ENCODE data around the gene ARAP3. TPM values are rescaled to one million over a fixed set of nuclear protein-coding genes. Genes with fewer than 3 reads are reported as not detected.

Gene ARAP3
- total and polyA plus RNA-seq, 8 donors, result 1.2 to 11.9 (median 2.3) TPM

DNA sequence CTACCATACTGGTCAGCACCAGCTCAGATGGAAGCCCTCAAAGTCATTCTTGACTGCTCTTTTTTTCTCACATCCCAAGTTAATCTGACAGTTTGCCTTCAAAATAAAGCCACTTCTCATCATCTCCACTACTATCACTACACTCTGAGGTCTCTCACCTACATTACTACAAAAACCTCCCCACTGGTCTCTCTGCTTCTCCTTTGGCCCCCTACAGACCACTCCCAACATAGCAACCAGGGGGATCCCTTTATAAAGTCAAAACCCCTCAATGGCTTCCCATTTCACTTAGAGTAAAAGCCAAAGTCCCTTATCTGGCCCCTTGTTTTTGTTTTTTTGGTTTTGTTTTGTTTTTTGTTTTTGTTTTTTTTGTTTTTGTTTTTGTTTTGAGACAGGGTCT, 4.6 kb downstream of the ARAP3 start:
- Histone ChIP-seq H3K27ac (no peak overlapping the region), H3K36me3 (no peaks in the 10 kb centered on the region), H3K27me3 (no peaks in the 10 kb centered on the region), H3K9me3 (no peaks in the 10 kb centered on the region), H3K4me3 (no peak overlapping the region), H3K4me1 (no peaks in the 10 kb centered on the region)
- TF ChIP-seq, protein P1, sequence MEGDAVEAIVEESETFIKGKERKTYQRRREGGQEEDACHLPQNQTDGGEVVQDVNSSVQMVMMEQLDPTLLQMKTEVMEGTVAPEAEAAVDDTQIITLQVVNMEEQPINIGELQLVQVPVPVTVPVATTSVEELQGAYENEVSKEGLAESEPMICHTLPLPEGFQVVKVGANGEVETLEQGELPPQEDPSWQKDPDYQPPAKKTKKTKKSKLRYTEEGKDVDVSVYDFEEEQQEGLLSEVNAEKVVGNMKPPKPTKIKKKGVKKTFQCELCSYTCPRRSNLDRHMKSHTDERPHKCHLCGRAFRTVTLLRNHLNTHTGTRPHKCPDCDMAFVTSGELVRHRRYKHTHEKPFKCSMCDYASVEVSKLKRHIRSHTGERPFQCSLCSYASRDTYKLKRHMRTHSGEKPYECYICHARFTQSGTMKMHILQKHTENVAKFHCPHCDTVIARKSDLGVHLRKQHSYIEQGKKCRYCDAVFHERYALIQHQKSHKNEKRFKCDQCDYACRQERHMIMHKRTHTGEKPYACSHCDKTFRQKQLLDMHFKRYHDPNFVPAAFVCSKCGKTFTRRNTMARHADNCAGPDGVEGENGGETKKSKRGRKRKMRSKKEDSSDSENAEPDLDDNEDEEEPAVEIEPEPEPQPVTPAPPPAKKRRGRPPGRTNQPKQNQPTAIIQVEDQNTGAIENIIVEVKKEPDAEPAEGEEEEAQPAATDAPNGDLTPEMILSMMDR (IDR thresholded peaks at IDR 0.05), result no peak
- DNase-seq (no peak), ATAC-seq (no peak), FAIRE-seq (no peak)
- intact Hi-C loops (cut with DNase I), result no loop called here

DNA sequence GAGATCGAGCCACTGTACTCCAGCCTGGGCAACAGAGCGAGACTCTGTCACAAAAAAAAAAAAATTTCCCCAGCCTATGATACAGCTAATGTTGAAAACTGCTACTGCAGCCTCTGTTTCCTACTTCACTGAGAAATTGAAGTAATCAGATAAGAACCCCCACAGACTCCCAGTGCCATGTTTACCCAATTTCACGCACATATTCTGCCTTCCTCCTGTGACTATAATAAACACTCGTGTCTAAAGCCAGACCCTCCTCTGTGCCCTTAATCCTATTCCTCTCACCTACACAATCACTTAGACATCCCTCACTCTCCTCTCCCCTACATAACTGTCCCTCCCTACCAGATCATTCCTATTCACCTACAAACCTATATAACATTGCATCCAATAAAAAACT, 6.4 kb downstream of the ARAP3 start:
- 72 to 83% methylated on average over 4 of the region's 4 CpGs for WGBS, 2 donors
- H3K4me1 ChIP-seq, result no peaks in the 10 kb centered on the region
- H3K27me3 ChIP-seq, result no peaks in the 10 kb centered on the region
- no peak for ATAC-seq
- FAIRE-seq, result no peak
- no peak overlapping the region for H3K27ac ChIP-seq
- TF ChIP-seq, protein P1 (IDR thresholded peaks at IDR 0.05), result no peak
- intact Hi-C loops (cut with DNase I), result no loop called here
- no peaks in the 10 kb centered on the region for H3K9me3 ChIP-seq
- DNase-seq, result no peak
- H3K4me3 ChIP-seq, result no peak overlapping the region
- no peaks in the 10 kb centered on the region for H3K36me3 ChIP-seq

DNA sequence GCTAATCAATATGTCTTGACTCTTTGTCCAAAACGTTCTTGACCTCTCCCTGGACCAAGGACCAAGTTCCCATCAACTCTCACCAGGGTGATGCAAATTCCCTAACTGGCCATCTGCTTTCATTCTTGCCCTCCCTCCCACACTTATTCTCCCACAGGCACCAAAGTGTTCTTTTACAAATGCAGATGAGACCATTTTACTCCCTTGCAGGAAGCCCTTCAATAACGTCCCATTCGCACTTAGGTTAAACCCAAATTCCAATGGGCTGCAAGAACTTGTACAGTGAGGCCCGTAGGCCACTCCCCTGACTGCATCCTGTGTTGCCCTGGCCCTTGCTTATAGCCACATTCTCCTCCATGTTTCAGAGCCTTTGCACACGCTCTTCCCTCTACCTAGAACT, 7.3 kb downstream of the ARAP3 start:
- no peaks in the 10 kb centered on the region for H3K36me3 ChIP-seq
- 64 to 74% methylated on average over 5 of the region's 5 CpGs for WGBS, 2 donors
- H3K4me1 ChIP-seq, result no peaks in the 10 kb centered on the region
- H3K9me3 ChIP-seq, result no peaks in the 10 kb centered on the region
- no peak overlapping the region for H3K4me3 ChIP-seq
- no peaks in the 10 kb centered on the region for H3K27me3 ChIP-seq
- TF ChIP-seq, protein P1 (IDR thresholded peaks at IDR 0.05), result no peak
- H3K27ac ChIP-seq, result no peak overlapping the region
- no peak for ATAC-seq
- intact Hi-C loops (cut with DNase I), result no loop called here
- DNase-seq, result no peak
- FAIRE-seq, result no peak

DNA sequence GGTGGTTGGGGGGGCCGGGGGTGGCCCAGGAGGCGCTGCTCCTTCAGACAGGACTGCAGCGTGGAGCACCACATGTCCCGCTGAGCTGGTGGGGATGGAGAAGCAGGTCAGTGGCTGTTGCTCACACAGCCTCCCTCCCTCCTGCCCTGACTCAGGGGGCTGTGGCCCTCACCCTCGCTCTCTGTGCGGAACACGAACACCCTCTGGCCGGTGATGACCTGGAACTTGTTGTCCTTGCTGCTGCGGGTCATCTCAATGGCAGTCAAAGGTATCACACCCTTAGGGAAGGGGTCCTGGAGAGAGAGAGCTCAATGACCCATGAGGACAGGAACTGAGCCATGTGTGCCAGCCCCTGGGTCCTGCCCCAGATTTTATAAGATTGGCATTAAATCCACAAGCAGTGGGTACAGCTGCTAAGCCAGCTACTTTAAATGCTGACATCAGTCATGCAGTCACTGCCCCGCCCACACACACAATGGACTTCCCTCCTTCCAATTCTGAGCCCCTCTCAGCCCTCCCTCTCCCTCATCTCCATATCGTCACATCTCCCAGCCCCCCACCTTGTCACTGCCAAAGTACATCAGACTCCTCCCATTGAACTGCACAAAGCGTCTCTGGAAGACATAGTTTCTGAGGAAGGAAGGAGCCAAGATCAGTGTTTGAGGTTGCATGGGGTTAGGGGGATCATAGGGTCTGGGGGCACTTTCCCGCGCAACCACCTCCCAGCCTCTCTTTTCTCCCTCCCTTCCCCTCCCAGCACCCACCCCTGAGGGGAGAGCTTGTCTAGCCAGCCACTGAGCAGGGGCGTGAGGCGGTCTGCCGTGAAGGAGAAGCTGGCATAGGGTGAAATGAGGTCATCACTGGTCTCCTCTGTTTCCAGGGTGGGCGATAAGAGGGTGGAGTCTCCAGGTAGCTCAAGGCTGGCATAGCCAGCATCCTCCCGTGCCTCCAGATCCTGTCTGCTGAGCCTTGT, 8.9 kb downstream of the ARAP3 start:
- DNase-seq (no peak), FAIRE-seq (no peak), ATAC-seq (no peak)
- H3K36me3 ChIP-seq, result no peaks in the 10 kb centered on the region
- TF ChIP-seq, protein P1 (IDR thresholded peaks at IDR 0.05), result no peak
- WGBS, 2 donors, result 70 to 75% methylated on average over 19 of the region's 19 CpGs
- no peak overlapping the region for H3K4me3 ChIP-seq
- no peaks in the 10 kb centered on the region for H3K27me3 ChIP-seq
- H3K27ac ChIP-seq, result no peak overlapping the region
- no peaks in the 10 kb centered on the region for H3K4me1 ChIP-seq
- H3K9me3 ChIP-seq, result no peaks in the 10 kb centered on the region
- intact Hi-C loops (cut with DNase I), result no loop called here
